Measurements from ENCODE around the gene IRGM.

The IRGM gene

GRCh38 chr5:150895431-150896428 is 49.4 kb downstream of the IRGM start:
- no peak for DNase-seq (ENCODE audit: low read depth)
